H1 (cell line): ENCODE results near the gene GJC2. TPM values are rescaled to one million over a fixed set of nuclear protein-coding genes. Genes with fewer than 3 reads are reported as not detected.

Experiments used
- BRCA1 ChIP-seq: IDR thresholded peaks from 2 replicates; pipeline ENCODE4 v1.6.1; 2012; ENCODE audit warnings: low read depth, low read length, improper control_type of control experiment
- CTCF ChIP-seq, 3 experiments: IDR thresholded peaks; 1 replicate in 2 of 3; 2 replicates in 1 of 3; pipeline versions ENCODE4 v1.5.1 to v1.6.1; 2011; ENCODE audit warnings: low read length in 3 of 3, mild to moderate bottlenecking in 3 of 3, inconsistent platforms in 2 of 3, low read depth in 1 of 3, moderate library complexity in 1 of 3; ENCODE audit not compliant: insufficient read depth in 1 of 3; ENCODE audit errors: control extremely low read depth in 1 of 3
- KDM4A ChIP-seq: IDR thresholded peaks from one replicate; pipeline ENCODE4 v1.7.1; 2012; ENCODE audit warnings: low read depth, mild to moderate bottlenecking, moderate library complexity, low read length, inconsistent platforms; ENCODE audit not compliant: severe bottlenecking
- MAFK ChIP-seq: IDR thresholded peaks from 2 replicates; pipeline ENCODE4 v1.6.1; 2012; ENCODE audit warnings: low read depth, mild to moderate bottlenecking, improper control_type of control experiment, low read length
- RFX5 ChIP-seq: IDR thresholded peaks from 2 replicates; pipeline ENCODE4 v1.6.1; 2011; ENCODE audit warnings: low read depth, low read length, improper control_type of control experiment, borderline replicate concordance
- RNF2 ChIP-seq: fragments of 200-900, 300-1000 bp; sonication (generic); IDR thresholded peaks from 2 replicates; pipeline ENCODE4 v1.7.1; 2016; ENCODE audit warnings: borderline replicate concordance, low read depth, mild to moderate bottlenecking, antibody characterized with exemption, low read length; ENCODE audit not compliant: poor library complexity, severe bottlenecking; ENCODE audit errors: missing control alignments
- TAF1 ChIP-seq: IDR thresholded peaks from 2 replicates; pipeline ENCODE4 v1.6.1; 2011; ENCODE audit warnings: mild to moderate bottlenecking, low read depth, low read length
- TCF12 ChIP-seq: IDR thresholded peaks from 2 replicates; pipeline ENCODE4 v1.6.1; 2011; ENCODE audit warnings: low read depth, mild to moderate bottlenecking, low read length
- polyA plus RNA-seq, 7 experiments: library from polyadenylated mRNA; depleted of rRNA in 3 of 7; stranded (reverse) in 5 of 7; unstranded in 2 of 7; fragments of >200 nt in 5 of 7; fragments of 200-250 nt in 2 of 7; gene quantifications; 1 replicate in 5 of 7; 2 replicates in 1 of 7; 4 replicates in 1 of 7; pipeline versions ENCODE4 v1.2.1 to v1.2.3, GENCODE V29; 2011 to 2013; ENCODE audit warnings: missing spikeins in 2 of 7, mixed read lengths in 2 of 7
- total RNA-seq: library from RNA; stranded (reverse); fragmentation: NEBNext Ultra II Directional; extraction: Animal tissue kit (Norgen Biotek cat#: 25700); gene quantifications from 2 replicates; pipeline ENCODE4 v1.2.1, GENCODE V29; 2021
- TF ChIP-seq, protein P1 (sequence below): fragments of 300-600 bp; sonication (generic); IDR thresholded peaks from 2 replicates; pipeline ENCODE4 v1.7.1; 2012; ENCODE audit warnings: low read length, moderate library complexity, mild to moderate bottlenecking, inconsistent platforms; ENCODE audit not compliant: insufficient replicate concordance

The GJC2 gene
- total and polyA plus RNA-seq, 2 of the 8 experiments (the other 6 are each of a cell fraction or from before 2014, with no cell fraction given) = 0.17 to 0.54 TPM

DNA sequence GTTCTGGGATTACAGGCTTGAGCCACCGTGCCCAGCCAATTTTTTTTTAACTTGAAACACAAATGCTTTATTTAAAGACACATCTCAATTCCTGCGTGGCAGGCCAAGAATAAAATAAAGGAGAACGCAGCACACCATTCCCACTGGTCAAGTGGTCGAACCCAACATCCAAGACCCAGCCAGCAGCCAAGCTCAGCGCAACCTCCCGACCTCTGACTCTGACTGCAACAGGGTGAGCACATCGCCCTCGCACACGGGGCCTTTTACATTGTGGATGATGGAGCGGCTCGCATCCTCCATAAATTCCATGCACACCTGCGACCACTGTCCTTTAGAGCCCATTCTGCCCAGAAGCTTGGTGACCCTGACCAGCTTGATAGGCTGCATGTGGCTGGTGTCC lies 15.1 kb upstream of the GJC2 start (continued):
- TF ChIP-seq, protein P1, sequence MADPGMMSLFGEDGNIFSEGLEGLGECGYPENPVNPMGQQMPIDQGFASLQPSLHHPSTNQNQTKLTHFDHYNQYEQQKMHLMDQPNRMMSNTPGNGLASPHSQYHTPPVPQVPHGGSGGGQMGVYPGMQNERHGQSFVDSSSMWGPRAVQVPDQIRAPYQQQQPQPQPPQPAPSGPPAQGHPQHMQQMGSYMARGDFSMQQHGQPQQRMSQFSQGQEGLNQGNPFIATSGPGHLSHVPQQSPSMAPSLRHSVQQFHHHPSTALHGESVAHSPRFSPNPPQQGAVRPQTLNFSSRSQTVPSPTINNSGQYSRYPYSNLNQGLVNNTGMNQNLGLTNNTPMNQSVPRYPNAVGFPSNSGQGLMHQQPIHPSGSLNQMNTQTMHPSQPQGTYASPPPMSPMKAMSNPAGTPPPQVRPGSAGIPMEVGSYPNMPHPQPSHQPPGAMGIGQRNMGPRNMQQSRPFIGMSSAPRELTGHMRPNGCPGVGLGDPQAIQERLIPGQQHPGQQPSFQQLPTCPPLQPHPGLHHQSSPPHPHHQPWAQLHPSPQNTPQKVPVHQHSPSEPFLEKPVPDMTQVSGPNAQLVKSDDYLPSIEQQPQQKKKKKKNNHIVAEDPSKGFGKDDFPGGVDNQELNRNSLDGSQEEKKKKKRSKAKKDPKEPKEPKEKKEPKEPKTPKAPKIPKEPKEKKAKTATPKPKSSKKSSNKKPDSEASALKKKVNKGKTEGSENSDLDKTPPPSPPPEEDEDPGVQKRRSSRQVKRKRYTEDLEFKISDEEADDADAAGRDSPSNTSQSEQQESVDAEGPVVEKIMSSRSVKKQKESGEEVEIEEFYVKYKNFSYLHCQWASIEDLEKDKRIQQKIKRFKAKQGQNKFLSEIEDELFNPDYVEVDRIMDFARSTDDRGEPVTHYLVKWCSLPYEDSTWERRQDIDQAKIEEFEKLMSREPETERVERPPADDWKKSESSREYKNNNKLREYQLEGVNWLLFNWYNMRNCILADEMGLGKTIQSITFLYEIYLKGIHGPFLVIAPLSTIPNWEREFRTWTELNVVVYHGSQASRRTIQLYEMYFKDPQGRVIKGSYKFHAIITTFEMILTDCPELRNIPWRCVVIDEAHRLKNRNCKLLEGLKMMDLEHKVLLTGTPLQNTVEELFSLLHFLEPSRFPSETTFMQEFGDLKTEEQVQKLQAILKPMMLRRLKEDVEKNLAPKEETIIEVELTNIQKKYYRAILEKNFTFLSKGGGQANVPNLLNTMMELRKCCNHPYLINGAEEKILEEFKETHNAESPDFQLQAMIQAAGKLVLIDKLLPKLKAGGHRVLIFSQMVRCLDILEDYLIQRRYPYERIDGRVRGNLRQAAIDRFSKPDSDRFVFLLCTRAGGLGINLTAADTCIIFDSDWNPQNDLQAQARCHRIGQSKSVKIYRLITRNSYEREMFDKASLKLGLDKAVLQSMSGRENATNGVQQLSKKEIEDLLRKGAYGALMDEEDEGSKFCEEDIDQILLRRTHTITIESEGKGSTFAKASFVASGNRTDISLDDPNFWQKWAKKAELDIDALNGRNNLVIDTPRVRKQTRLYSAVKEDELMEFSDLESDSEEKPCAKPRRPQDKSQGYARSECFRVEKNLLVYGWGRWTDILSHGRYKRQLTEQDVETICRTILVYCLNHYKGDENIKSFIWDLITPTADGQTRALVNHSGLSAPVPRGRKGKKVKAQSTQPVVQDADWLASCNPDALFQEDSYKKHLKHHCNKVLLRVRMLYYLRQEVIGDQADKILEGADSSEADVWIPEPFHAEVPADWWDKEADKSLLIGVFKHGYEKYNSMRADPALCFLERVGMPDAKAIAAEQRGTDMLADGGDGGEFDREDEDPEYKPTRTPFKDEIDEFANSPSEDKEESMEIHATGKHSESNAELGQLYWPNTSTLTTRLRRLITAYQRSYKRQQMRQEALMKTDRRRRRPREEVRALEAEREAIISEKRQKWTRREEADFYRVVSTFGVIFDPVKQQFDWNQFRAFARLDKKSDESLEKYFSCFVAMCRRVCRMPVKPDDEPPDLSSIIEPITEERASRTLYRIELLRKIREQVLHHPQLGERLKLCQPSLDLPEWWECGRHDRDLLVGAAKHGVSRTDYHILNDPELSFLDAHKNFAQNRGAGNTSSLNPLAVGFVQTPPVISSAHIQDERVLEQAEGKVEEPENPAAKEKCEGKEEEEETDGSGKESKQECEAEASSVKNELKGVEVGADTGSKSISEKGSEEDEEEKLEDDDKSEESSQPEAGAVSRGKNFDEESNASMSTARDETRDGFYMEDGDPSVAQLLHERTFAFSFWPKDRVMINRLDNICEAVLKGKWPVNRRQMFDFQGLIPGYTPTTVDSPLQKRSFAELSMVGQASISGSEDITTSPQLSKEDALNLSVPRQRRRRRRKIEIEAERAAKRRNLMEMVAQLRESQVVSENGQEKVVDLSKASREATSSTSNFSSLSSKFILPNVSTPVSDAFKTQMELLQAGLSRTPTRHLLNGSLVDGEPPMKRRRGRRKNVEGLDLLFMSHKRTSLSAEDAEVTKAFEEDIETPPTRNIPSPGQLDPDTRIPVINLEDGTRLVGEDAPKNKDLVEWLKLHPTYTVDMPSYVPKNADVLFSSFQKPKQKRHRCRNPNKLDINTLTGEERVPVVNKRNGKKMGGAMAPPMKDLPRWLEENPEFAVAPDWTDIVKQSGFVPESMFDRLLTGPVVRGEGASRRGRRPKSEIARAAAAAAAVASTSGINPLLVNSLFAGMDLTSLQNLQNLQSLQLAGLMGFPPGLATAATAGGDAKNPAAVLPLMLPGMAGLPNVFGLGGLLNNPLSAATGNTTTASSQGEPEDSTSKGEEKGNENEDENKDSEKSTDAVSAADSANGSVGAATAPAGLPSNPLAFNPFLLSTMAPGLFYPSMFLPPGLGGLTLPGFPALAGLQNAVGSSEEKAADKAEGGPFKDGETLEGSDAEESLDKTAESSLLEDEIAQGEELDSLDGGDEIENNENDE = no peak
- TF ChIP-seq CTCF (IDR thresholded peaks at IDR 0.05; ENCODE audit: control extremely low read depth in 1 of 3, insufficient read depth in 1 of 3, low read depth in 1 of 3, low read length in 3 of 3) (no peak), RNF2 (no peak), BRCA1 (no peak), RFX5 (no peak), KDM4A (no peak), TAF1 (no peak), MAFK (no peak), TCF12 (no peak)
